ENCODE results near the gene MYO1F.
A peak's percentile ranks its signal among the peaks of the same experiment; 100 is the strongest.

The MYO1F gene

GRCh38 chr19:8584965-8585893, 8.0 kb upstream of the MYO1F start:
- H3K27me3 ChIP-seq (ENCODE audit: insufficient read depth, low read length, poor library complexity) = no peaks in the 10 kb centered on the region
- no peak for ATAC-seq (ENCODE audit: insufficient read depth, low read depth)
- no peaks in the 10 kb centered on the region for H3K79me2 ChIP-seq (ENCODE audit: insufficient read depth, low read length)
- no peak overlapping the region for H3K27ac ChIP-seq (ENCODE audit: low read length)
- TF ChIP-seq CTCF (IDR thresholded peaks at IDR 0.05; ENCODE audit: borderline replicate concordance, extremely low read depth, low read length, poor library complexity, severe bottlenecking) (no peak), EZH2 (IDR thresholded peaks at IDR 0.05; ENCODE audit: borderline replicate concordance, low read depth, low read length, severe bottlenecking) (no peak)
- H3K4me1 ChIP-seq (ENCODE audit: insufficient read depth, low read length) = peaks cover 6% of the 10 kb centered on the region; the same call in 1 of the 2 replicates
- H3K9me3 ChIP-seq (ENCODE audit: insufficient read depth, low read length, severe bottlenecking) = no peaks in the 10 kb centered on the region
- no peaks in the 10 kb centered on the region; the same call in 1 of the 2 replicates for H4K20me1 ChIP-seq (ENCODE audit: insufficient read depth, low read length)
- no peak for DNase-seq
- H3K4me3 ChIP-seq (ENCODE audit: low read depth in 1 of 2, low read length in 2 of 2) = no peak overlapping the region
- no peak overlapping the region for H3K4me2 ChIP-seq (ENCODE audit: insufficient read depth, low read length)
- no peak overlapping the region for H3K9ac ChIP-seq (ENCODE audit: low read depth, low read length)
- H3K36me3 ChIP-seq (ENCODE audit: insufficient read depth, low read length) = no peaks in the 10 kb centered on the region
- no peak overlapping the region for H2AFZ ChIP-seq (ENCODE audit: low read depth, low read length)

- Histone ChIP-seq H3K27ac (ENCODE audit: low read length) (no peak overlapping the region), H3K4me1 (ENCODE audit: insufficient read depth, low read length) (peaks cover 12% of the 10 kb centered on the region), H3K4me3 (ENCODE audit: low read depth in 1 of 2, low read length in 2 of 2) (no peak overlapping the region), H3K4me2 (ENCODE audit: insufficient read depth, low read length) (peak overlapping the region; percentile 24), H3K9me3 (ENCODE audit: insufficient read depth, low read length, severe bottlenecking) (no peaks in the 10 kb centered on the region), H3K79me2 (ENCODE audit: insufficient read depth, low read length) (no peaks in the 10 kb centered on the region), H4K20me1 (ENCODE audit: insufficient read depth, low read length) (no peaks in the 10 kb centered on the region; the same call in 1 of the 2 replicates), H2AFZ (ENCODE audit: low read depth, low read length) (no peak overlapping the region), H3K9ac (ENCODE audit: low read depth, low read length) (no peak overlapping the region), H3K27me3 (ENCODE audit: insufficient read depth, low read length, poor library complexity) (peaks cover 5% of the 10 kb centered on the region), H3K36me3 (ENCODE audit: insufficient read depth, low read length) (no peaks in the 10 kb centered on the region)
- TF ChIP-seq EZH2 (IDR thresholded peaks at IDR 0.05; ENCODE audit: borderline replicate concordance, low read depth, low read length, severe bottlenecking) (no peak), CTCF (IDR thresholded peaks at IDR 0.05; ENCODE audit: borderline replicate concordance, extremely low read depth, low read length, poor library complexity, severe bottlenecking) (peak; percentile 99)
- peak; percentile 89 for DNase-seq
- ATAC-seq (ENCODE audit: insufficient read depth, low read depth) = peak; percentile 82
Measured at GRCh38 chr19:8580710-8581281, 3.6 kb upstream of the MYO1F start.

GRCh38 chr19:8578642-8579265, 1.5 kb upstream of the MYO1F start:
- no peaks in the 10 kb centered on the region for H3K79me2 ChIP-seq (ENCODE audit: insufficient read depth, low read length)
- peaks cover 18% of the 10 kb centered on the region for H3K4me1 ChIP-seq (ENCODE audit: insufficient read depth, low read length)
- peaks cover 5% of the 10 kb centered on the region for H3K27me3 ChIP-seq (ENCODE audit: insufficient read depth, low read length, poor library complexity)
- H3K27ac ChIP-seq (ENCODE audit: low read length) = no peak overlapping the region
- no peak overlapping the region for H3K9ac ChIP-seq (ENCODE audit: low read depth, low read length)
- no peak overlapping the region for H3K4me3 ChIP-seq (ENCODE audit: low read depth in 1 of 2, low read length in 2 of 2)
- TF ChIP-seq EZH2 (IDR thresholded peaks at IDR 0.05; ENCODE audit: borderline replicate concordance, low read depth, low read length, severe bottlenecking) (no peak), CTCF (IDR thresholded peaks at IDR 0.05; ENCODE audit: borderline replicate concordance, extremely low read depth, low read length, poor library complexity, severe bottlenecking) (peak; percentile 96)
- no peak overlapping the region for H3K4me2 ChIP-seq (ENCODE audit: insufficient read depth, low read length)
- ATAC-seq (ENCODE audit: insufficient read depth, low read depth) (peak; percentile 71), DNase-seq (peak; percentile 82)
- H2AFZ ChIP-seq (ENCODE audit: low read depth, low read length) = no peak overlapping the region
- no peaks in the 10 kb centered on the region; the same call in 1 of the 2 replicates for H4K20me1 ChIP-seq (ENCODE audit: insufficient read depth, low read length)
- no peaks in the 10 kb centered on the region for H3K36me3 ChIP-seq (ENCODE audit: insufficient read depth, low read length)
- no peaks in the 10 kb centered on the region for H3K9me3 ChIP-seq (ENCODE audit: insufficient read depth, low read length, severe bottlenecking)

Measured in DND-41 (cell line).